ENCODE data around the gene NRXN3. TPM values are rescaled to one million over a fixed set of nuclear protein-coding genes. Genes with fewer than 3 reads are reported as not detected.

NRXN3 gene
- total RNA-seq, 1 experiment from 2014 or later, result not detected

DNA sequence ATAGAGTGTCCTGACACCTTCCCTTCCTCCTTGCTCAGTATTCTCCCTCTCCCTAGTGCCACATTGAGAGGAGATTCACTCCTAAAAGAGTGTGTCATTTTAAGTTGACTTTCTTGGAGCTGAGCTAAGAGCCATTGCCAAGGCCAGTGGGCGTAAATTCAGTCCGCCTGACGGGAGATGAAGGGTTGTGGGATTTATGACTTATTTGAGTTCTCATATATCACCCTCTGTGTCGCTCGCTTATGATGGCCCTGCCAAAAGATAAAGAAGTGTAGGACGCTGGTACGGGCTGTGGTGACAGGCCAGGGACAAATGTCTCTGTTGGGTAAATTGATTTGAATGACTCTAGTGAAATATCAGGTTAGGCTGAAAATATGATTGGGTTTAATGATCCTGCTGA lies 867.4 kb downstream of the NRXN3 start:
- ChIA-PET CTCF (no interaction called here), POLR2A (no interaction called here)
- no peak for DNase-seq (ENCODE audit: low read depth, low spot score)
- Histone ChIP-seq H3K36me3 (ENCODE audit: control insufficient read depth, insufficient read depth, low read length) (no peaks in the 10 kb centered on the region), H3K4me3 (ENCODE audit: low read depth in 2 of 2, low read length in 2 of 2) (no peak overlapping the region), H3K27ac (ENCODE audit: low read length) (no peak overlapping the region), H3K27me3 (ENCODE audit: control insufficient read depth, insufficient read depth, low read length) (no peaks in the 10 kb centered on the region; the same call in 1 of the 2 replicates), H3K4me1 (ENCODE audit: control insufficient read depth, insufficient read depth, low read length) (no peaks in the 10 kb centered on the region), H3K9me3 (ENCODE audit: control insufficient read depth, insufficient read depth, low read depth, low read length) (no peaks in the 10 kb centered on the region)
- in situ Hi-C loops (cut with HindIII; ENCODE audit: low pct_unique_long_range_greater_than_20kb, low sequenced_read_pairs), result no loop called here
- no peak for ATAC-seq
- TF ChIP-seq POLR2AphosphoS5 (IDR thresholded peaks at IDR 0.05; ENCODE audit: low read depth, low read length) (no peak), TCF7L2 (IDR thresholded peaks at IDR 0.05; ENCODE audit: low read depth, low read length) (no peak), SIN3A (IDR thresholded peaks at IDR 0.05; ENCODE audit: borderline replicate concordance, insufficient read depth, low read depth, low read length) (no peak)
- TF ChIP-seq, protein P1, sequence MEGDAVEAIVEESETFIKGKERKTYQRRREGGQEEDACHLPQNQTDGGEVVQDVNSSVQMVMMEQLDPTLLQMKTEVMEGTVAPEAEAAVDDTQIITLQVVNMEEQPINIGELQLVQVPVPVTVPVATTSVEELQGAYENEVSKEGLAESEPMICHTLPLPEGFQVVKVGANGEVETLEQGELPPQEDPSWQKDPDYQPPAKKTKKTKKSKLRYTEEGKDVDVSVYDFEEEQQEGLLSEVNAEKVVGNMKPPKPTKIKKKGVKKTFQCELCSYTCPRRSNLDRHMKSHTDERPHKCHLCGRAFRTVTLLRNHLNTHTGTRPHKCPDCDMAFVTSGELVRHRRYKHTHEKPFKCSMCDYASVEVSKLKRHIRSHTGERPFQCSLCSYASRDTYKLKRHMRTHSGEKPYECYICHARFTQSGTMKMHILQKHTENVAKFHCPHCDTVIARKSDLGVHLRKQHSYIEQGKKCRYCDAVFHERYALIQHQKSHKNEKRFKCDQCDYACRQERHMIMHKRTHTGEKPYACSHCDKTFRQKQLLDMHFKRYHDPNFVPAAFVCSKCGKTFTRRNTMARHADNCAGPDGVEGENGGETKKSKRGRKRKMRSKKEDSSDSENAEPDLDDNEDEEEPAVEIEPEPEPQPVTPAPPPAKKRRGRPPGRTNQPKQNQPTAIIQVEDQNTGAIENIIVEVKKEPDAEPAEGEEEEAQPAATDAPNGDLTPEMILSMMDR (IDR thresholded peaks at IDR 0.05), result no peak
- TF ChIP-seq, protein P2, sequence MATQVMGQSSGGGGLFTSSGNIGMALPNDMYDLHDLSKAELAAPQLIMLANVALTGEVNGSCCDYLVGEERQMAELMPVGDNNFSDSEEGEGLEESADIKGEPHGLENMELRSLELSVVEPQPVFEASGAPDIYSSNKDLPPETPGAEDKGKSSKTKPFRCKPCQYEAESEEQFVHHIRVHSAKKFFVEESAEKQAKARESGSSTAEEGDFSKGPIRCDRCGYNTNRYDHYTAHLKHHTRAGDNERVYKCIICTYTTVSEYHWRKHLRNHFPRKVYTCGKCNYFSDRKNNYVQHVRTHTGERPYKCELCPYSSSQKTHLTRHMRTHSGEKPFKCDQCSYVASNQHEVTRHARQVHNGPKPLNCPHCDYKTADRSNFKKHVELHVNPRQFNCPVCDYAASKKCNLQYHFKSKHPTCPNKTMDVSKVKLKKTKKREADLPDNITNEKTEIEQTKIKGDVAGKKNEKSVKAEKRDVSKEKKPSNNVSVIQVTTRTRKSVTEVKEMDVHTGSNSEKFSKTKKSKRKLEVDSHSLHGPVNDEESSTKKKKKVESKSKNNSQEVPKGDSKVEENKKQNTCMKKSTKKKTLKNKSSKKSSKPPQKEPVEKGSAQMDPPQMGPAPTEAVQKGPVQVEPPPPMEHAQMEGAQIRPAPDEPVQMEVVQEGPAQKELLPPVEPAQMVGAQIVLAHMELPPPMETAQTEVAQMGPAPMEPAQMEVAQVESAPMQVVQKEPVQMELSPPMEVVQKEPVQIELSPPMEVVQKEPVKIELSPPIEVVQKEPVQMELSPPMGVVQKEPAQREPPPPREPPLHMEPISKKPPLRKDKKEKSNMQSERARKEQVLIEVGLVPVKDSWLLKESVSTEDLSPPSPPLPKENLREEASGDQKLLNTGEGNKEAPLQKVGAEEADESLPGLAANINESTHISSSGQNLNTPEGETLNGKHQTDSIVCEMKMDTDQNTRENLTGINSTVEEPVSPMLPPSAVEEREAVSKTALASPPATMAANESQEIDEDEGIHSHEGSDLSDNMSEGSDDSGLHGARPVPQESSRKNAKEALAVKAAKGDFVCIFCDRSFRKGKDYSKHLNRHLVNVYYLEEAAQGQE (IDR thresholded peaks at IDR 0.05; ENCODE audit: insufficient read depth in 1 of 2, low read depth in 2 of 2, low read length in 1 of 2), result no peak
- intact Hi-C loops (cut with micrococcal nuclease; ENCODE audit: unreplicated experiment), result no loop called here
- no TSS peak for BruUV-seq (replicated peaks)

DNA sequence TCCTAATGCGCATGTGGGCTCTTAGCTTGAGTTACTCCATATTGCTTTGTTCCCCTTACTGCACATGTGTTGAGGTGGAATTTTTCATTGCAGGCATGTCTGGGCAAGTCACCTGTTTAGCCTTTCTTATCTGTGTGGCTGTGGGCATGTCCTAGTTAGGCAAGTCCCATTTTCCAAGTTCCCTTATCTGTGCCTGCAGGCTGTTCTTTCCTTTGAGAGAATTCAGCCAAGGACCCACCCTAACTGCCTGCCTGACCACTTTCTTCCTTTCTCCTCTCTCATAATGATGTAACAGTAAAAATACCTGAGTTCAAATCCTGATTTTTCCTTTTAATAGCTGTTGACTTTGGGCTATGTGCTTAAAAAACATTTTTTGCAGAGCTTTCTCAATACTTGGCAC lies 870.6 kb downstream of the NRXN3 start:
- TF ChIP-seq, protein P2 (IDR thresholded peaks at IDR 0.05; ENCODE audit: insufficient read depth in 1 of 2, low read depth in 2 of 2, low read length in 1 of 2), result no peak
- no peak for TF ChIP-seq SIN3A (IDR thresholded peaks at IDR 0.05; ENCODE audit: borderline replicate concordance, insufficient read depth, low read depth, low read length)
- no peak for TF ChIP-seq POLR2AphosphoS5 (IDR thresholded peaks at IDR 0.05; ENCODE audit: low read depth, low read length)
- TF ChIP-seq, protein P1 (IDR thresholded peaks at IDR 0.05), result no peak
- no peak for TF ChIP-seq TCF7L2 (IDR thresholded peaks at IDR 0.05; ENCODE audit: low read depth, low read length)
- H3K4me1 ChIP-seq (ENCODE audit: control insufficient read depth, insufficient read depth, low read length), result no peaks in the 10 kb centered on the region
- DNase-seq (ENCODE audit: low read depth, low spot score) (no peak), ATAC-seq (no peak)
- in situ Hi-C loops (cut with HindIII; ENCODE audit: low pct_unique_long_range_greater_than_20kb, low sequenced_read_pairs), result no loop called here
- no peaks in the 10 kb centered on the region for H3K36me3 ChIP-seq (ENCODE audit: control insufficient read depth, insufficient read depth, low read length)
- no TSS peak for BruUV-seq (replicated peaks)
- intact Hi-C loops (cut with micrococcal nuclease; ENCODE audit: unreplicated experiment), result no loop called here
- H3K9me3 ChIP-seq (ENCODE audit: control insufficient read depth, insufficient read depth, low read depth, low read length), result no peaks in the 10 kb centered on the region
- H3K4me3 ChIP-seq (ENCODE audit: low read depth in 2 of 2, low read length in 2 of 2), result no peak overlapping the region
- CTCF ChIA-PET, result no interaction called here
- no peaks in the 10 kb centered on the region; the same call in 1 of the 2 replicates for H3K27me3 ChIP-seq (ENCODE audit: control insufficient read depth, insufficient read depth, low read length)
- POLR2A ChIA-PET, result no interaction called here
- H3K27ac ChIP-seq (ENCODE audit: low read length), result no peak overlapping the region

Measured in Panc1 (cell line).